HCT116 (cell line): ENCODE measurements around the gene RASGEF1C. TPM values are rescaled to one million over a fixed set of nuclear protein-coding genes. Genes with fewer than 3 reads are reported as not detected.

ENCODE experiments used
- ATAC-seq: fragments of 200-7000 bp; cut with Tn5 transposase; 2 replicates; pipeline ENCODE4 v1.9.1; 2020; ENCODE audit warnings: mild to moderate bottlenecking, moderate library complexity
- BruUV-seq: library from RNA; stranded (reverse); fragments of 400-500 nt; replicated peaks from 2 replicates; lab custom pipeline; 2021; lab: Mats Ljungman, UMichigan
- CTCF ChIA-PET: fragments of 300-600 bp; sonication (Branson Sonifier 250); formaldehyde crosslinking; loops from one replicate; lab custom pipeline; 2021; ENCODE audit warnings: antibody characterized with exemption; lab: Charles Lee
- POLR2A ChIA-PET: fragments of 300-600, 350-600 bp; sonication (Branson Sonifier 250); formaldehyde crosslinking; loops from one replicate; lab custom pipeline; 2021; ENCODE audit warnings: antibody characterized with exemption; lab: Charles Lee
- RAD21 ChIA-PET, 2 experiments: fragments of 300-600 bp; sonication (Branson Sonifier 250); formaldehyde crosslinking; loops; one replicate each; lab custom pipeline; 2023; ENCODE audit warnings: low total read pairs in 2 of 2; ENCODE audit not compliant: uncharacterized antibody in 2 of 2, unreplicated experiment in 2 of 2, low non-redundant PET in 1 of 2; lab: Charles Lee
- DNase-seq: peaks from one replicate; pipeline ENCODE4 v3.0.0-alpha.2; 2010; ENCODE audit warnings: low read depth, low spot score
- H2AFZ ChIP-seq: fragments of 200-600 bp; shearing (Covaris generic), sonication (generic); 2 replicates; pipeline ENCODE4 v1.6.1; 2017; ENCODE audit warnings: low read depth, mixed run types, mixed read lengths, antibody characterized with exemption, low read length; ENCODE audit not compliant: poor library complexity, severe bottlenecking
- H3K27ac ChIP-seq: 2 replicates; pipeline ENCODE4 v1.5.1; 2012; ENCODE audit warnings: low read depth, low read length
- H3K27me3 ChIP-seq: fragments of 200-600 bp; sonication (generic); 2 replicates; pipeline ENCODE4 v1.6.1; 2016; ENCODE audit warnings: mixed run types, low read length, mixed read lengths; ENCODE audit not compliant: insufficient read depth
- H3K36me3 ChIP-seq, 2 experiments: fragments of 200-500 bp in 1 of 2; fragments of 200-600 bp in 1 of 2; sonication (Bioruptor generic) in 1 of 2; sonication (generic) in 1 of 2; 2 replicates each; pipeline versions ENCODE4 v1.5.1 to v1.6.1; 2014 to 2016; ENCODE audit warnings: low read length in 2 of 2, inconsistent platforms in 1 of 2, mixed read lengths in 1 of 2, mixed run types in 1 of 2; ENCODE audit not compliant: insufficient read depth in 2 of 2, control insufficient read depth in 1 of 2
- H3K4me1 ChIP-seq, 2 experiments: fragments of 200-600 bp in 1 of 2; sonication (generic) in 1 of 2; 2 replicates each; pipeline versions ENCODE4 v1.5.1 to v1.6.1; 2012 to 2017; ENCODE audit warnings: low read length in 2 of 2, inconsistent platforms in 1 of 2, mild to moderate bottlenecking in 1 of 2, mixed read lengths in 1 of 2, mixed run types in 1 of 2, moderate library complexity in 1 of 2; ENCODE audit not compliant: insufficient read depth in 2 of 2, control insufficient read depth in 1 of 2
- H3K4me2 ChIP-seq: fragments of 200-600 bp; sonication (generic); 2 replicates; pipeline ENCODE4 v1.6.1; 2017; ENCODE audit warnings: mixed run types, low read length, mixed read lengths
- H3K4me3 ChIP-seq, 2 experiments: fragments of 200-600 bp in 1 of 2; sonication (generic) in 1 of 2; replicated peaks in 1 of 2; 2 replicates each; pipeline ENCODE4 v1.5.1; 2011 to 2016; ENCODE audit warnings: low read length in 2 of 2, control low read depth in 1 of 2, low read depth in 1 of 2, mild to moderate bottlenecking in 1 of 2, mixed read lengths in 1 of 2, mixed run types in 1 of 2
- H3K79me2 ChIP-seq: fragments of 200-600 bp; sonication (generic); 2 replicates; pipeline ENCODE4 v1.6.1; 2017; ENCODE audit warnings: mild to moderate bottlenecking, mixed run types, low read length, moderate library complexity, mixed read lengths; ENCODE audit not compliant: insufficient read depth
- H3K9ac ChIP-seq: fragments of 200-600 bp; sonication (generic); 2 replicates; pipeline ENCODE4 v1.6.1; 2016; ENCODE audit warnings: low read length, mixed read lengths
- H3K9me2 ChIP-seq: fragments of 200-600 bp; sonication (generic), shearing (Covaris generic); 2 replicates; pipeline ENCODE4 v1.6.1; 2017; ENCODE audit warnings: mixed run types, mild to moderate bottlenecking, moderate library complexity; ENCODE audit not compliant: insufficient read depth
- H3K9me3 ChIP-seq, 2 experiments: fragments of 200-500 bp in 1 of 2; fragments of 200-600 bp in 1 of 2; sonication (Bioruptor generic) in 1 of 2; sonication (generic) in 1 of 2; 2 replicates each; pipeline ENCODE4 v1.6.1; 2014 to 2017; ENCODE audit warnings: low read length in 2 of 2, mixed read lengths in 2 of 2, inconsistent platforms in 1 of 2, low read depth in 1 of 2, mild to moderate bottlenecking in 1 of 2, mixed run types in 1 of 2, moderate library complexity in 1 of 2; ENCODE audit not compliant: control insufficient read depth in 1 of 2, insufficient read depth in 1 of 2
- H4K20me1 ChIP-seq: fragments of 200-600 bp; sonication (generic), shearing (Covaris generic); 2 replicates; pipeline ENCODE4 v1.6.1; 2017; ENCODE audit warnings: mixed run types, mild to moderate bottlenecking, moderate library complexity; ENCODE audit not compliant: insufficient read depth
- ATF3 ChIP-seq: IDR thresholded peaks from 2 replicates; pipeline ENCODE4 v1.6.1; 2012
- CBX3 ChIP-seq: IDR thresholded peaks from 2 replicates; pipeline ENCODE4 v1.6.1; 2012; ENCODE audit warnings: low read depth
- CTCF ChIP-seq, 3 experiments: fragments of 200-600 bp in 1 of 3; sonication (generic) in 1 of 3; IDR thresholded peaks in 2 of 3; conservative IDR thresholded peaks in 1 of 3; 2 replicates each; pipeline ENCODE4 v1.5.1; 2012 to 2017; ENCODE audit warnings: low read depth in 2 of 3, low read length in 2 of 3, antibody characterized with exemption in 1 of 3, borderline replicate concordance in 1 of 3, control low read depth in 1 of 3, mild to moderate bottlenecking in 1 of 3, mixed read lengths in 1 of 3, mixed run types in 1 of 3, moderate library complexity in 1 of 3; ENCODE audit not compliant: insufficient read depth in 1 of 3
- EGR1 ChIP-seq: IDR thresholded peaks from 2 replicates; pipeline ENCODE4 v1.6.1; 2012; ENCODE audit warnings: low read depth
- EZH2phosphoT487 ChIP-seq: fragments of 200-600 bp; IDR thresholded peaks from 2 replicates; pipeline ENCODE4 v1.6.1; 2018; ENCODE audit warnings: antibody characterized with exemption, borderline replicate concordance
- FOSL1 ChIP-seq: IDR thresholded peaks from 2 replicates; pipeline ENCODE4 v1.6.1; 2012; ENCODE audit warnings: low read depth
- MAX ChIP-seq: IDR thresholded peaks from 2 replicates; pipeline ENCODE4 v1.6.1; 2012
- RAD21 ChIP-seq: IDR thresholded peaks from 2 replicates; pipeline ENCODE4 v1.6.1; 2012; ENCODE audit warnings: low read depth, mild to moderate bottlenecking
- REST ChIP-seq: IDR thresholded peaks from 2 replicates; pipeline ENCODE4 v1.6.1; 2012; ENCODE audit warnings: low read depth
- SIN3A ChIP-seq: IDR thresholded peaks from 2 replicates; pipeline ENCODE4 v1.6.1; 2012; ENCODE audit warnings: low read depth
- SRF ChIP-seq: IDR thresholded peaks from 2 replicates; pipeline ENCODE4 v1.6.1; 2012; ENCODE audit warnings: low read depth
- ZNF274 ChIP-seq: fragments of 200-500 bp; sonication (Bioruptor generic); IDR thresholded peaks from 2 replicates; pipeline ENCODE4 v1.6.1; 2014; ENCODE audit warnings: mild to moderate bottlenecking, low read depth, low read length, inconsistent platforms
- intact Hi-C: fragments of 100-400 bp; cut with micrococcal nuclease; formaldehyde crosslinking; loops from 2 replicates; pipeline ENCODE4 v1.10.0; 2022
- total RNA-seq: library from RNA; stranded (reverse); gene quantifications from one replicate; pipeline ENCODE4 v1.2.1, GENCODE V29; 2021; ENCODE audit not compliant: unreplicated experiment

RASGEF1C gene
- total RNA-seq, 1 experiment from 2014 or later: 1.2 TPM

GRCh38 chr5:180174587-180174972 lies 34.4 kb downstream of the RASGEF1C start:
- H3K27ac ChIP-seq: no peak overlapping the region
- no peak for TF ChIP-seq MAX
- TF ChIP-seq SIN3A: no peak
- no peak for TF ChIP-seq CTCF (IDR thresholded peaks at IDR 0.05 in 2 of 3, conservative IDR thresholded peaks at IDR 0.05 in 1 of 3; ENCODE audit: borderline replicate concordance in 1 of 3, insufficient read depth in 1 of 3, low read depth in 2 of 3, low read length in 2 of 3)
- no peak for TF ChIP-seq EZH2phosphoT487
- TF ChIP-seq REST: no peak
- TF ChIP-seq ZNF274: no peak
- TF ChIP-seq ATF3: no peak
- no peak for TF ChIP-seq EGR1
- TF ChIP-seq RAD21: no peak
- TF ChIP-seq SRF: no peak
- TF ChIP-seq CBX3: no peak
- TF ChIP-seq FOSL1: no peak
- no peaks in the 10 kb centered on the region for H3K9me3 ChIP-seq
- ChIA-PET CTCF (no interaction called here), POLR2A (no interaction called here), RAD21 (no interaction called here)
- no peaks in the 10 kb centered on the region for H3K9me2 ChIP-seq
- no peaks in the 10 kb centered on the region for H3K4me1 ChIP-seq
- no peak overlapping the region for H3K9ac ChIP-seq
- H3K4me3 ChIP-seq: no peak overlapping the region
- no peaks in the 10 kb centered on the region for H4K20me1 ChIP-seq
- no peaks in the 10 kb centered on the region for H3K36me3 ChIP-seq
- DNase-seq (no peak), ATAC-seq (no peak)
- H3K27me3 ChIP-seq: no peaks in the 10 kb centered on the region
- H2AFZ ChIP-seq: no peak overlapping the region
- BruUV-seq: no TSS peak
- intact Hi-C loops: no loop called here
- H3K4me2 ChIP-seq: no peak overlapping the region
- H3K79me2 ChIP-seq: no peaks in the 10 kb centered on the region
